GM12892 (cell line): ENCODE data around the gene FAM20A.

Source experiments
- POLR2A ChIP-seq: IDR thresholded peaks from 2 replicates; pipeline ENCODE4 v1.6.1; 2011; ENCODE audit warnings: low read depth, low read length, control low read depth
- TAF1 ChIP-seq: IDR thresholded peaks from 2 replicates; pipeline ENCODE4 v1.6.1; 2011; ENCODE audit warnings: low read depth, mild to moderate bottlenecking, control low read depth, low read length, borderline replicate concordance

DNA sequence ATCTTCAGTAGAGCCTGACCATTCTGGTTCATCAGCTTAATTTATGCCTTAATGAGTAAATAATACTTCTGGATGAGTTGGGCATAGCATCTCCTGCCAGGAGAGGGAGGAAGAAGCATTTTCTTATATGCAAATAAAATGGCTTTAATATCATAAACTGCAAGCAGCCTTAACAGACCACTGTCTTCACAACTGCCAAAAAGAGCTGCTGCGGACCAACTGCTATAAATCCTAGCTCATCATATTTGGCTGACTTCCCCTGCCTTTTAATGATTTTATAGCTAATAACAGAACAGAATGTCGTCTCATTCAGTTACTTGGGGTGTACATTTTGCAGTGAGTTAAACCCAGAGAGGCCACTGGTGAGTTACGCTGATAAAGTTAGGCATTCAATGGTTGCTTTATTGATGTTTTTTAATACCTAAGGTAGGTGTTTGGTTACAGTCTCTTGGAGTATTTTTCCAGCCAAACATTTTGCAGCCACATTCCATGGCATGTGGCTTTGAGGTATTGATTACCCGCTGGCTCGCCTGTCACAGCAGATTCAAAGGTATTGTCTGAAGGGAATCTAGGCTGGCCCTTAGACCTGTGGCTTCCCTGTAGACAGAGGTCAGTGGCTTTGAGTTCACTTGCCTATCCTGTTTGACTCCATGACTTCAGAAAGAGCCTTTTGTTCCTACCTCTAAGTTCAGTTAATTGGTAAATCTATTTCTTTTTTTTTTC lies 16.4 kb downstream of the FAM20A start:
- TF ChIP-seq TAF1 (no peak), POLR2A (no peak)
